Ectodermal cell (in vitro differentiated cells): ENCODE measurements around the gene GALNT2.

Experiments used
- H3K27ac ChIP-seq: 2 replicates; pipeline ENCODE4 v1.7.0; 2013; ENCODE audit warnings: mild to moderate bottlenecking, low read depth, low read length; ENCODE audit not compliant: insufficient read depth, poor library complexity, severe bottlenecking
- H3K27me3 ChIP-seq: 2 replicates; pipeline ENCODE4 v1.7.0; 2013; ENCODE audit warnings: mild to moderate bottlenecking, low read length; ENCODE audit not compliant: insufficient read depth, control insufficient read depth, poor library complexity, severe bottlenecking
- H3K36me3 ChIP-seq: one replicate; pipeline ENCODE4 v1.7.0; 2013; ENCODE audit warnings: low read length; ENCODE audit not compliant: control insufficient read depth, insufficient read depth
- H3K4me1 ChIP-seq: one replicate; pipeline ENCODE4 v1.7.0; 2013; ENCODE audit warnings: low read length; ENCODE audit not compliant: control insufficient read depth, insufficient read depth
- H3K4me3 ChIP-seq: 2 replicates; pipeline ENCODE4 v1.7.0; 2013; ENCODE audit warnings: low read depth, low read length, control low read depth; ENCODE audit not compliant: insufficient read depth
- H3K9me3 ChIP-seq: 2 replicates; pipeline ENCODE4 v1.7.0; 2013; ENCODE audit warnings: mild to moderate bottlenecking, low read length, moderate library complexity; ENCODE audit not compliant: control insufficient read depth
- WGBS, 2 experiments: methylation state at CpG; one replicate each; pipeline ENCODE4 v1.1.7; 2013; ENCODE audit warnings: missing lambda C conversion rate in 2 of 2; 5-methylcytosine and 5-hydroxymethylcytosine counted together

The GALNT2 gene

DNA sequence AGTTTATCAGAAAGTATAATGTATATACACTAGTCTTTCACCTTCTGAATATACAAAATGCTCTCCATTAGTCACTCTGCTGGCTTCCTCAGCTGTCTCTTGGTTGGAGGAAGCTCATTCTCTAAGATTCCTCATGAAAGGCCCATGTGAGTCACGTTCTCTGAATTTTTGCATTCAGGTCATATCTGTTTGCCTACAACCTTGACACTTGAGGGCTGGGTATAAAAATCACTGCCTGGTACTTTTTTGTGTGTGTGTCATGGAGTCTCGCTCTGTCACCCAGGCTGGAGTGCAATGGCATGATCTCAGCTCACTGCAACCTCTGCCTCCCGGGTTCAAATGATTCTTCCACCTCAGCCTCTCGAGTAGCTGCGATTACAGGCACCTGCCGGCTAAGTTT lies 2.8 kb upstream of the GALNT2 start:
- no peaks in the 10 kb centered on the region for H3K36me3 ChIP-seq
- no peak overlapping the region for H3K4me3 ChIP-seq
- H3K9me3 ChIP-seq = no peaks in the 10 kb centered on the region
- no peak overlapping the region for H3K27ac ChIP-seq
- peaks cover 13% of the 10 kb centered on the region for H3K4me1 ChIP-seq
- peaks cover 13% of the 10 kb centered on the region for H3K27me3 ChIP-seq
- 88 to 95% methylated on average over 6 of the region's 6 CpGs for WGBS, 2 experiments

DNA sequence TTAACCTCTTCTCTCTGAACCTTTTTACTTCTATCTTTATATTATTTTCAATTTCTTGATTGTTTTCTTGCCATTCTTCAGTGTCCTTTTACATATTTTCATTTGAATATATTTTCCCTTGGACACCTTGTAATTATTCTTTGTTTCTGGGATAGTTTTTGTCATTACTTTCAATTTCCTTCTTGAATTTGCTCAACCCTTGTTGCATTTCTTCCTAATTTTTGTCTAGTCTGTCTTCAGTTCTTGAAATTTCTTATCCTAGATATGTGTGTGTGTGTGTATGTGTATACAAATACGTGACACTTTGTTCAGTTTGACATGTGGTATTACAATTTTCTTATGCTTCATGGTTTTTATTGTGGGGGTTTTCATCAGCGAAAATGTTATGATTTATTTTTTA lies 1.9 kb upstream of the GALNT2 start:
- H3K4me3 ChIP-seq = no peak overlapping the region
- H3K36me3 ChIP-seq = no peaks in the 10 kb centered on the region
- no peak overlapping the region for H3K27ac ChIP-seq
- peaks cover 16% of the 10 kb centered on the region for H3K27me3 ChIP-seq
- H3K9me3 ChIP-seq = no peaks in the 10 kb centered on the region
- 94 to 96% methylated on average over 2 of the region's 2 CpGs for WGBS, 2 experiments
- peaks cover 17% of the 10 kb centered on the region for H3K4me1 ChIP-seq

DNA sequence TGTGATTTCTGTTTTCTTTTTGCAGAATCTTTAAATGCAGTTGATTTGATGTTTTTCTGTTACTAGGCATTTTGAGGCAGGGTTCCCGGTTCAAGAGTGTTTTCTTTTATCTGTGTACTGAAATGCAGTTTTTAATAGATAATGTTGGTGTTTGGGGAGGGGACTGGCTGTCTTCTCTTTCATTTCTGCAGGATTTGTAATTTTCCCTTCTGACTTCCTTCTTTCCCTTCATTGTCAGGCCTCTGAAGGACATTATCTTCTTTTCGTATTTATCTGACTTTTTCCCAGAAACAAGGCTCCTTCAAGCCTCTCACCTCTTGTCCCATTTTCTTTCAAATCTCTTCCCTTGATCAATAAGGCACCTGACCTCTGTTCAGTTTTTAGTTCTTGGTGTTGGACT lies 1.5 kb upstream of the GALNT2 start:
- WGBS, 2 experiments = 88 to 90% methylated on average over 2 of the region's 2 CpGs
- Histone ChIP-seq H3K27me3 (peaks cover 16% of the 10 kb centered on the region), H3K9me3 (no peaks in the 10 kb centered on the region), H3K27ac (no peak overlapping the region), H3K4me1 (peaks cover 17% of the 10 kb centered on the region), H3K4me3 (no peak overlapping the region), H3K36me3 (no peaks in the 10 kb centered on the region)

DNA sequence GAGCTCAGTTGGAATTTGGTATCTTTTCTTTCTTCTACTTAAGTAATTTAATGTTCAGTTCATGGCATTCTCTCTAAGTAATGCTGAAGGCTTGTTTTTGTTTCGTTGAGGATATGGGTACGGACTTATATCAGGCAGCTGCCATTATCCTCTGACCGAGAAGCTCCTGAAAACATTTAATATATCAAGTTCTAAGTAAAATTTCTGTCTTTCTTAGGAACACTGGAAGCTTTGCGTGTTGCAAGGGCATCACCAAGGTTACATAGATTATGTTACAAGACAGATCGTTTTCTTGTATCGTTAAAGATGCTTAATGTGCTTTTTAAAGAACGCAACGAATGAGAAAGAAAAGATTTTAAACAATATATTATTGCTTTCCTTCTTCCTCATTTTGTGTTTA lies 1.0 kb upstream of the GALNT2 start:
- Histone ChIP-seq H3K4me3 (peak overlapping the region; percentile 59), H3K36me3 (no peaks in the 10 kb centered on the region), H3K4me1 (peaks cover 17% of the 10 kb centered on the region), H3K9me3 (no peaks in the 10 kb centered on the region), H3K27ac (no peak overlapping the region), H3K27me3 (peaks cover 16% of the 10 kb centered on the region)
- 79 to 93% methylated on average over 3 to 8 of the region's 8 CpGs for WGBS, 2 experiments

DNA sequence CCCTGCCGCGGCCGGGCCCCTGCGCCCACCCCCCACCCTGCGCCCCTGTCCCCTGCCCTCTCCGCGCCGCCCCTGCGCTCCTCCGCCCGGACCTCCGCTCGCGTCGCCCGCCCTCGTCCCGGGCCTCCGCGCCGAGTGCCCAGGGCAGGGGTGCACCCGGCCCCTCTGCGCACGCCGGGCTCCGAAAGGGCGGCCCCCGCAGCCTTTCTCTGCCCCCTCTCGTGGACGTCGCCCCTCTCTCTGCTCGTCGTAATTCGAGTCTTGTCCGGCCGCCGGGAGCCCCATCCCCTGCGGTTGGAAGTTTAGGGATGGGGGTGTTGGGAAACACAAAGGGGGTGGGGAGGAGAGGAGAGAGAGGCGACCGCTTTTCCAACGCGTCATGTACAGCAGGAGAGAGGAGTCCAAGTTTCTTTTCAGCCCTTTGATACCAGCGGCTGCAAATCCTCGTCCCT lies 407 bp downstream of the GALNT2 start:
- WGBS, 2 experiments = 0 to 1% methylated on average over 44 of the region's 44 CpGs
- no peaks in the 10 kb centered on the region for H3K9me3 ChIP-seq
- H3K4me1 ChIP-seq = peaks cover 17% of the 10 kb centered on the region
- H3K27ac ChIP-seq = peak overlapping the region; percentile 72
- H3K27me3 ChIP-seq = peaks cover 16% of the 10 kb centered on the region
- no peaks in the 10 kb centered on the region for H3K36me3 ChIP-seq
- peak overlapping the region; percentile 73 for H3K4me3 ChIP-seq

DNA sequence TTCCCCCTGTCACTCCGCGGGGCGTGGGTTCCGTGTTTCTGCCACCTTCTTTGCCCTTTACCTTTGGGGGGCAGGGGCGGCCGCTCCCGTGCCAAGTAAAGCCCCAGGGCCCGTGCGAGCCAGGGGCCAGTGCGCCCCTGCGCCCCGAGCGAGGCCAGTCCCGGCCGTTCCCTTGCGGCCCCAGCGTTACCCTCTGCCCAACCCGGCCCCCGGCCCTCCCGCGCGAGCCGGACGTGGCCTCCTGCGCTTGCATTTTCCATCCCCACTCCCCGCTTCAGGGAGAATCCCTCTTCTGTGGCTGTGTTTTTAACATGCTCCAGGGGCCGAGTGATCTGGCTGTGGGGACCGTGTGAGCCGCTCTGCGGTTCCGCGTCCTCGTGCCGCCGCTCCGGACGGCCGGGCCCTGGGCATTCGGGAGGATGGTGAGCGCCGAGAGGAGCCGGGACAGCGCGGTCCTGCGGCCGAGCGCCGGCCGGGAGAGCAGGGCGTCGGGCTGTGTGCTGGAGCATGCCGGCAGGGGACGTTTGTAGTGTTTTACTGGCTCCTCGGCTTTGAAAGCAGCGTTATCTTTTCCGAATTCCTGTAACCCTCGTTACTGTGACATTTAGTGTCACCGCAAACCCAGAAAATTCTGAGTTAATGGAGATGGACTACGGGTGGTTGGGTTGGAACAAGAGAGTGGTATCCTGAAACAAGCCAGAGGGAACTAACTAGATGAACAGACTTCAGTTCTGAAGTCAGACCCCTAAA lies 1.0 kb downstream of the GALNT2 start:
- H3K4me3 ChIP-seq = peak overlapping the region; percentile 73
- H3K4me1 ChIP-seq = peaks cover 17% of the 10 kb centered on the region
- H3K9me3 ChIP-seq = no peaks in the 10 kb centered on the region
- no peak overlapping the region for H3K27ac ChIP-seq
- peaks cover 16% of the 10 kb centered on the region for H3K27me3 ChIP-seq
- H3K36me3 ChIP-seq = no peaks in the 10 kb centered on the region
- 0 to 1% methylated on average over 59 of the region's 59 CpGs for WGBS, 2 experiments

DNA sequence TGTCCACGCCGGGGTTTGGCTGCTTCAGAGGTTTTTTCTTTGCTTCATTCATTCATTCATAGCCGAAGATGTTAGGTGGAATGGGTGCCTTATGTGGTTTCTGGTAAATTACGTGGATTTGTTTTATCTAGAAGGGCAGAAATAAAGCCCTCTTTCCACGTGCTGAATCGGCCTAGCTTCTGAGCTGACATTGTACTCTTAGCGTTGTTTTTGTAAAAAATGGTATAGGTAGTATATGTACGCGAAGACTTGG lies 1.5 kb downstream of the GALNT2 start:
- Histone ChIP-seq H3K27ac (no peak overlapping the region), H3K9me3 (no peaks in the 10 kb centered on the region), H3K4me3 (peak overlapping the region; percentile 73), H3K4me1 (peaks cover 21% of the 10 kb centered on the region), H3K27me3 (peaks cover 16% of the 10 kb centered on the region), H3K36me3 (no peaks in the 10 kb centered on the region)
- 17 to 21% methylated on average over 9 of the region's 9 CpGs for WGBS, 2 experiments

DNA sequence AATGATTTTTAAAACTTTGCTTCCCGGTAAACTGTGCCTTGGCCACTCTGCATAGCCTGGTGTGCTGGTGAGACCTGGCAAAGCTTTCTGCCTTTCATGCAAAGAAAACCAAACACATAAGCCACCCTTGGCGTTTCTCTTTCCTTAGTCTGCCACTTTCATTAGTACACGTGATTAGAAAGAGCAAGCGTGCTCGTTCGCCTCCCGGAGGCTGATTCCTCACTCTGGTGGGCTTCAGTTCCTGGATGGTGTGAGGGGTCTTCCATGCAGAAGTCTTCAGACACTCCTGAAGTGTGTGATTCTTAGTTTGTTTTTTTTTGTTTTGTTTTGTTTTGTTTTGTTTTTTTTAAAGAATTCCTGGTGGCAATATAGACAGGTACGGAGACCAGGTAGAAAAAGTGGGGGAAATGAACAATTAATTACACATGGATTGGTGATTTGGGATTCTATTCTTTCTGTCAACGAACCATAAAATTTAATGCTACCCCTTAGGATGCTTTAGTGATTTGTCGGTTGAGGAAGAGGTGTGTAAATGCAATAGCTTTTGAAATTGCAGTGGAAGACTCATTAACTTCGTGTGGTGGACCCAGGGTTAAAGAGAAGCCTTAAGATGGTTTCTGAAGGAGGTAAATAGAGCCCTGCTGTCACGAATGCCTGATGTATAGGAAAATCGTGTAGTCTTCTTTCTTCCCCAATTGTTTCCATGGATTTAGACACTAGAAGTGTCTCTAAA lies 2.1 kb downstream of the GALNT2 start:
- no peaks in the 10 kb centered on the region for H3K9me3 ChIP-seq
- H3K36me3 ChIP-seq = no peaks in the 10 kb centered on the region
- H3K27me3 ChIP-seq = peaks cover 16% of the 10 kb centered on the region
- peak overlapping the region; percentile 73 for H3K4me3 ChIP-seq
- WGBS, 2 experiments = 13 to 24% methylated on average over 11 to 13 of the region's 13 CpGs
- H3K27ac ChIP-seq = no peak overlapping the region
- H3K4me1 ChIP-seq = peaks cover 21% of the 10 kb centered on the region

DNA sequence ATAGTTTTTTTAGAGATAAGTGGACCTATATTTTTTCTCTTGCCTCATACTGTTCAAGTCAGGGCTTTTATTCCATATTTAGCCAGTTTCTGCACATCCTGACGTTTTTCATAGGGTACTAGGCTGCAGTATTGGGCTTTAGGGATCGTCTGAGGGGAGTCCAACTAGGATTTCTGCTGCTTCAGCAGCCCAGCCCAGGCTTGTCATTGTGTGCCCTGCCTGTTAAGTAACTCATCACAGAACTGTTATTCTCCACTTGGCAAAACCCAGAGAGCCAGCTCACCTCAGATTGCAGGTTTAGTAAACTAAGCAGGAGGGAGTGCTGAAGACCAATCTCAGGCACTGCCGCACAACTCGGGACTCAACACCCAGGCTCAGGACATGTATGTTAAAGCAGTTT lies 2.8 kb downstream of the GALNT2 start:
- H3K4me1 ChIP-seq = peaks cover 21% of the 10 kb centered on the region
- no peak overlapping the region for H3K4me3 ChIP-seq
- no peaks in the 10 kb centered on the region for H3K9me3 ChIP-seq
- peaks cover 16% of the 10 kb centered on the region for H3K27me3 ChIP-seq
- 71 to 79% methylated on average over 3 to 4 of the region's 4 CpGs for WGBS, 2 experiments
- H3K27ac ChIP-seq = no peak overlapping the region
- no peaks in the 10 kb centered on the region for H3K36me3 ChIP-seq

DNA sequence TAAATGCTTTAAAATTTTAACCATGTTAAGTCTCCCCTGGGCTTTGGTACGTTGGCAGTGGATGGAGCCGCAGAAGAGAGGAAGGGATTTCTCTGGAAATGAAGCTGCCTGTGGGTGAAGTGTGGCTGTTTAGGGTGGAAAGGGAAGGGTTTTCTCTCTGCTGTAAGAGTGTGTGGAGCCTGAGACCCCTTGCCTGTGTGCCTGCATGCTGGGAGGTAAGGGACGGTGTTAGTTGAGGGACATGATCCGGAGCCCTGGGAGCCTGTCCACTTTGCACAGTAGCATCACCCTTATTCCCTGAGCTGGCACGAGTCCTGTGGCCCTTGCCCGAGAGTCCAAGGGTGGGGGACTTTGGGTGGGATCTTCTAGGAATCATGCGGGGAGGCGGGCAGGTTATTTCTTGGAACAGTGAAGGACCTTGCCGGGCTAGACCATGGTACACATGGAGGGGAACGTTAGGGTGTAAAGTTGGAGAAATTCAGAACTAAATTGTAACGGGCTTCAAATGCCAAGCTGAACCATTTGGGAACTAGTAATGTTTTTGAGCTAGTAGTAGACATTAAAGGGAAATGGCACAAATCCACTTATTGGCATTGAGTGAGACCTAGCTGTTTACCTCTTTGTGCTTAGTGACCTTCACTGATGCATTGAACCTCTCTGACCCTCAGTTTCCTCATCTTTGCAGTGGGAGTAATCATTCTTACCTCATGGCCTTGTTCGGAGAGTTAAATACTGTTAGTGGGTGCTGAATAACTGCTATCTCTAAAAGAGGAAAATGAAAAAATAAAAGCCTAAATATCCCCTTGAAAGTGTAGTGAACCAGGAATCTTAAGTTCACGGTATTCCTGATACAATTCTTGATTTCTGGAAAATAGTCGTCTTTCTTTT lies 3.5 kb downstream of the GALNT2 start:
- no peaks in the 10 kb centered on the region for H3K36me3 ChIP-seq
- no peaks in the 10 kb centered on the region for H3K9me3 ChIP-seq
- H3K27ac ChIP-seq = no peak overlapping the region
- no peak overlapping the region for H3K4me3 ChIP-seq
- H3K4me1 ChIP-seq = peaks cover 21% of the 10 kb centered on the region
- 95% methylated on average over 14 of the region's 14 CpGs for WGBS, 2 experiments
- peaks cover 16% of the 10 kb centered on the region for H3K27me3 ChIP-seq
